Keratinocyte (primary cell): ENCODE measurements around the gene ST8SIA5. TPM values are rescaled to one million over a fixed set of nuclear protein-coding genes. Genes with fewer than 3 reads are reported as not detected.

Experiments used
- DNase-seq: peaks from one replicate; pipeline ENCODE4 v3.0.0-alpha.2; 2011; ENCODE audit warnings: low read depth, missing footprints, low spot score
- FAIRE-seq: peaks from 2 replicates; lab custom pipeline; 2011; peaks lifted over from hg19 to GRCh38; lab: Jason Lieb, UNC
- H2AFZ ChIP-seq: 2 replicates; pipeline ENCODE4 v1.6.0; 2012; ENCODE audit warnings: low read length, control low read depth, inconsistent platforms; ENCODE audit not compliant: control insufficient read depth
- H3K27ac ChIP-seq: 2 replicates; pipeline ENCODE4 v1.5.1; 2011; ENCODE audit warnings: low read length; ENCODE audit not compliant: control insufficient read depth, insufficient read depth
- H3K27me3 ChIP-seq: 3 replicates; pipeline ENCODE4 v1.6.0; 2011; ENCODE audit warnings: low read length; ENCODE audit not compliant: control insufficient read depth, insufficient read depth; ENCODE audit errors: extremely low read depth
- H3K36me3 ChIP-seq, 2 experiments: 2 replicates in 1 of 2; 3 replicates in 1 of 2; pipeline ENCODE4 v1.5.1; 2011; ENCODE audit warnings: low read length in 2 of 2, mild to moderate bottlenecking in 1 of 2; ENCODE audit not compliant: control insufficient read depth in 2 of 2, insufficient read depth in 2 of 2; ENCODE audit errors: extremely low read depth in 1 of 2
- H3K4me1 ChIP-seq: 3 replicates; pipeline ENCODE4 v1.5.1; 2011; ENCODE audit warnings: low read length; ENCODE audit not compliant: control insufficient read depth, insufficient read depth; ENCODE audit errors: extremely low read depth
- H3K4me2 ChIP-seq: 3 replicates; pipeline ENCODE4 v1.6.0; 2011; ENCODE audit warnings: low read depth, low read length; ENCODE audit not compliant: control insufficient read depth, insufficient read depth; ENCODE audit errors: extremely low read depth
- H3K4me3 ChIP-seq, 3 experiments: fragments of 200-600 bp in 1 of 3; sonication (generic) in 1 of 3; 2 replicates in 2 of 3; 3 replicates in 1 of 3; pipeline ENCODE4 v1.5.1; 2011 to 2016; ENCODE audit warnings: low read length in 3 of 3, mild to moderate bottlenecking in 3 of 3, control low read depth in 2 of 3, inconsistent platforms in 1 of 3, low read depth in 1 of 3, mixed read lengths in 1 of 3, mixed run types in 1 of 3, moderate library complexity in 1 of 3; ENCODE audit not compliant: control insufficient read depth in 2 of 3, insufficient read depth in 2 of 3; ENCODE audit errors: extremely low read depth in 1 of 3
- H3K79me2 ChIP-seq: 2 replicates; pipeline ENCODE4 v1.6.0; 2012; ENCODE audit warnings: low read length; ENCODE audit not compliant: control insufficient read depth, insufficient read depth
- H3K9ac ChIP-seq: 3 replicates; pipeline ENCODE4 v1.6.0; 2011; ENCODE audit warnings: low read length; ENCODE audit not compliant: control insufficient read depth, insufficient read depth; ENCODE audit errors: extremely low read depth
- H3K9me1 ChIP-seq: 3 replicates; pipeline ENCODE4 v1.6.0; 2011; ENCODE audit warnings: low read length; ENCODE audit not compliant: control insufficient read depth, insufficient read depth; ENCODE audit errors: extremely low read depth
- H3K9me3 ChIP-seq: 2 replicates; pipeline ENCODE4 v1.5.1; 2012; ENCODE audit warnings: low read depth, low read length; ENCODE audit not compliant: control insufficient read depth
- H4K20me1 ChIP-seq: 3 replicates; pipeline ENCODE4 v1.6.0; 2011; ENCODE audit warnings: low read length; ENCODE audit not compliant: control insufficient read depth, insufficient read depth; ENCODE audit errors: extremely low read depth
- CTCF ChIP-seq, 3 experiments: IDR thresholded peaks in 1 of 3; conservative IDR thresholded peaks in 1 of 3; optimal IDR thresholded peaks in 1 of 3; 2 replicates in 2 of 3; 3 replicates in 1 of 3; pipeline versions ENCODE3 to v1.5.1; 2011; ENCODE audit warnings: low read length in 3 of 3, mild to moderate bottlenecking in 3 of 3, moderate library complexity in 2 of 3, control low read depth in 1 of 3, inconsistent platforms in 1 of 3; ENCODE audit not compliant: insufficient read depth in 2 of 3; ENCODE audit errors: extremely low read depth in 1 of 3
- EZH2 ChIP-seq: IDR thresholded peaks from one replicate; pipeline ENCODE4 v1.6.1; 2012; ENCODE audit warnings: inconsistent platforms, mild to moderate bottlenecking, low read length, moderate library complexity
- dilution Hi-C: fragments of 300-500 bp; cut with MboI; formaldehyde crosslinking; loops from one replicate; pipeline ENCODE4 v1.7.0; 2020; ENCODE audit warnings: low sequenced_read_pairs; ENCODE audit not compliant: extremely low pct_ligation_motif_present
- polyA plus RNA-seq, 5 experiments: library from polyadenylated mRNA; depleted of rRNA in 3 of 5; stranded (reverse) in 3 of 5; stranded (forward) in 1 of 5; unstranded in 1 of 5; fragments of >200 nt; gene quantifications; 1 replicate in 1 of 5; 2 replicates in 3 of 5; 3 replicates in 1 of 5; pipeline versions ENCODE4 v1.2.1 to v1.2.3, GENCODE V29; 2011 to 2012; ENCODE audit warnings: missing spikeins in 2 of 5, low read depth in 1 of 5, low replicate concordance in 1 of 5

Gene ST8SIA5
- polyA plus RNA-seq, 1 donor (not counting 4 experiments of a cell fraction or from before 2014, with no cell fraction given): under 0.01 TPM

GRCh38 chr18:46723856-46724415 is 32.9 kb downstream of the ST8SIA5 start:
- no peaks in the 10 kb centered on the region for H3K79me2 ChIP-seq
- no peaks in the 10 kb centered on the region for H4K20me1 ChIP-seq
- H3K9me3 ChIP-seq: no peaks in the 10 kb centered on the region
- H3K27ac ChIP-seq: no peak overlapping the region
- H3K4me2 ChIP-seq: no peak overlapping the region
- no peaks in the 10 kb centered on the region for H3K36me3 ChIP-seq
- H2AFZ ChIP-seq: no peak overlapping the region
- no peaks in the 10 kb centered on the region for H3K9me1 ChIP-seq
- FAIRE-seq (no peak), DNase-seq (no peak)
- H3K9ac ChIP-seq: no peak overlapping the region
- dilution Hi-C loops: no loop called here
- H3K4me1 ChIP-seq: no peaks in the 10 kb centered on the region
- TF ChIP-seq EZH2: no peak
- TF ChIP-seq CTCF (optimal IDR thresholded peaks at IDR 0.05 in 1 of 3, IDR thresholded peaks at IDR 0.05 in 1 of 3, conservative IDR thresholded peaks at IDR 0.05 in 1 of 3; ENCODE audit: extremely low read depth in 1 of 3, insufficient read depth in 2 of 3, low read length in 3 of 3): no peak
- H3K27me3 ChIP-seq: no peaks in the 10 kb centered on the region
- no peak overlapping the region for H3K4me3 ChIP-seq

GRCh38 chr18:46722051-46722450 is 34.8 kb downstream of the ST8SIA5 start:
- no peaks in the 10 kb centered on the region for H3K9me3 ChIP-seq

More at GRCh38 chr18:46722051-46722450, 34.8 kb downstream of the ST8SIA5 start:
- Histone ChIP-seq H3K27me3 (no peaks in the 10 kb centered on the region), H3K27ac (no peak overlapping the region), H3K9ac (no peak overlapping the region), H4K20me1 (no peaks in the 10 kb centered on the region), H3K4me3 (no peak overlapping the region), H3K79me2 (no peaks in the 10 kb centered on the region), H3K4me1 (no peaks in the 10 kb centered on the region), H2AFZ (no peak overlapping the region), H3K4me2 (no peak overlapping the region), H3K36me3 (no peaks in the 10 kb centered on the region), H3K9me1 (no peaks in the 10 kb centered on the region)
- DNase-seq (no peak), FAIRE-seq (no peak)
- dilution Hi-C loops: no loop called here
- TF ChIP-seq CTCF (optimal IDR thresholded peaks at IDR 0.05 in 1 of 3, IDR thresholded peaks at IDR 0.05 in 1 of 3, conservative IDR thresholded peaks at IDR 0.05 in 1 of 3; ENCODE audit: extremely low read depth in 1 of 3, insufficient read depth in 2 of 3, low read length in 3 of 3) (no peak), EZH2 (no peak)
